Gastroesophageal sphincter (tissue), 3 donors: ENCODE measurements around the gene C12orf60.

Source experiments
- CTCF ChIP-seq, 4 experiments: fragments of 200-600 bp in 2 of 4; fragments of 450-650 bp in 2 of 4; sonication (generic) in 1 of 4; IDR thresholded peaks; one replicate each; pipeline ENCODE4 v1.5.1; 2017 to 2019; ENCODE audit warnings: antibody characterized with exemption in 4 of 4, mild to moderate bottlenecking in 2 of 4, moderate library complexity in 2 of 4
- POLR2A ChIP-seq, 2 donors: fragments of 450-650 bp; IDR thresholded peaks; one replicate each; pipeline ENCODE4 v1.6.1; 2017; ENCODE audit warnings: antibody characterized with exemption in 2 of 2, mild to moderate bottlenecking in 2 of 2, moderate library complexity in 1 of 2

- TF ChIP-seq POLR2A (IDR thresholded peaks at IDR 0.05): no peak
- TF ChIP-seq CTCF (IDR thresholded peaks at IDR 0.05): no peak
Measured at GRCh38 chr12:14810167-14810952, 6.9 kb downstream of the C12orf60 start.
